K562 (cell line): ENCODE results near the gene MVP. TPM values are rescaled to one million over a fixed set of nuclear protein-coding genes. Genes with fewer than 3 reads are reported as not detected.

ENCODE experiments used
- FOXK2 ChIP-seq, 2 experiments: fragments of 450-650 bp; IDR thresholded peaks in 1 of 2; conservative IDR thresholded peaks in 1 of 2; 2 replicates each; pipeline ENCODE4 v1.6.1; 2016; ENCODE audit warnings: low read depth in 2 of 2, mild to moderate bottlenecking in 1 of 2
- FOXM1 ChIP-seq, 2 experiments: fragments of 450-650 bp in 1 of 2; sonication (generic) in 1 of 2; formaldehyde crosslinking in 1 of 2; IDR thresholded peaks; 2 replicates each; pipeline versions ENCODE4 v1.6.1 to v1.9.0; 2017 to 2022; ENCODE audit warnings: low read depth in 2 of 2, mild to moderate bottlenecking in 2 of 2, missing genetic modification reagents in 1 of 2, moderate library complexity in 1 of 2
- GTF2B ChIP-seq: IDR thresholded peaks from 2 replicates; pipeline ENCODE4 v1.6.1; 2011; ENCODE audit not compliant: insufficient read length; ENCODE audit errors: extremely low read depth
- HCFC1 ChIP-seq: IDR thresholded peaks from 2 replicates; pipeline ENCODE4 v1.6.1; 2012; ENCODE audit warnings: low read depth, low read length, improper control_type of control experiment
- HDAC8 ChIP-seq: fragments of 450-650 bp; IDR thresholded peaks from 2 replicates; pipeline ENCODE4 v1.6.1; 2016; ENCODE audit warnings: mild to moderate bottlenecking, missing genetic modification characterization, moderate library complexity, missing compliant biosample characterization
- HEY1 ChIP-seq: fragments of 250-450 bp; sonication (Bioruptor Pico); IDR thresholded peaks from 2 replicates; pipeline ENCODE4 v1.5.0; 2020; ENCODE audit warnings: mild to moderate bottlenecking, moderate library complexity, borderline replicate concordance
- HOMEZ ChIP-seq: fragments of 250-450 bp; sonication (Bioruptor Pico); IDR thresholded peaks from 2 replicates; pipeline ENCODE4 v1.4.0; 2020; ENCODE audit warnings: mild to moderate bottlenecking, moderate library complexity
- IRF2 ChIP-seq: sonication (generic); formaldehyde crosslinking; IDR thresholded peaks from 2 replicates; pipeline ENCODE4 v1.8.1; 2022; ENCODE audit warnings: mild to moderate bottlenecking, missing genetic modification reagents
- KHSRP ChIP-seq: fragments of 450-650 bp; IDR thresholded peaks from 2 replicates; pipeline ENCODE4 v1.6.1; 2017
- LEF1 ChIP-seq: fragments of 450-650 bp; IDR thresholded peaks from 2 replicates; pipeline ENCODE4 v1.6.1; 2016; ENCODE audit warnings: mild to moderate bottlenecking
- PATZ1 ChIP-seq: fragments of 250-450 bp; sonication (Bioruptor Pico); IDR thresholded peaks from 2 replicates; pipeline ENCODE4 v1.5.0; 2020; ENCODE audit warnings: mild to moderate bottlenecking, borderline replicate concordance
- PCBP2 ChIP-seq: fragments of 200-400 bp; formaldehyde crosslinking; IDR thresholded peaks from 2 replicates; pipeline ENCODE4 v1.6.1; 2018; ENCODE audit warnings: low read length, low read depth, mild to moderate bottlenecking, moderate library complexity; ENCODE audit not compliant: poor library complexity, severe bottlenecking
- POLR2B ChIP-seq: fragments of 450-650 bp; IDR thresholded peaks from 2 replicates; pipeline ENCODE4 v1.6.1; 2018; ENCODE audit warnings: low read depth; ENCODE audit not compliant: partially characterized antibody
- SIN3A ChIP-seq, 2 experiments: fragments of 150-350 bp in 1 of 2; IDR thresholded peaks; 2 replicates each; pipeline ENCODE4 v1.6.1; 2011 to 2016; ENCODE audit warnings: borderline replicate concordance in 2 of 2, low read depth in 2 of 2, low read length in 2 of 2, mild to moderate bottlenecking in 2 of 2, moderate library complexity in 2 of 2; ENCODE audit not compliant: control insufficient read depth in 1 of 2
- STAG1 ChIP-seq: sonication (generic); formaldehyde crosslinking; IDR thresholded peaks from 2 replicates; pipeline ENCODE4 v1.5.0; 2020; ENCODE audit warnings: missing genetic modification reagents, borderline replicate concordance
- VEZF1 ChIP-seq: fragments of 200-800 bp; sonication (Bioruptor generic); IDR thresholded peaks from 2 replicates; pipeline ENCODE4 v1.6.1; 2017; ENCODE audit warnings: missing genetic modification characterization, missing compliant biosample characterization
- ZNF121 ChIP-seq: sonication (generic); formaldehyde crosslinking; conservative IDR thresholded peaks from 2 replicates; pipeline ENCODE4 v1.8.0; 2022; ENCODE audit warnings: missing genetic modification reagents
- ZNF785 ChIP-seq: fragments of 250-450 bp; sonication (Bioruptor Pico); IDR thresholded peaks from 2 replicates; pipeline ENCODE4 v1.4.0; 2020; ENCODE audit warnings: mild to moderate bottlenecking
- polyA plus RNA-seq, 8 experiments: library from polyadenylated mRNA; depleted of rRNA in 4 of 8; stranded (reverse) in 5 of 8; unstranded in 3 of 8; fragments of >200 nt; fragmentation: Nextera tagmentation in 2 of 8; fragmentation: Illumina TruSeq in 1 of 8; extraction: Ambion mirVana in 2 of 8; extraction: Trizol in 1 of 8; gene quantifications; 2 replicates each; pipeline versions ENCODE4 v1.2.1 to v1.2.3, GENCODE V29; 2011 to 2014; ENCODE audit warnings: inconsistent platforms in 1 of 8, missing spikeins in 1 of 8
- total RNA-seq, 7 experiments: library from RNA; depleted of rRNA in 6 of 7; stranded (reverse); fragments of >200 nt in 6 of 7; fragmentation: Illumina TruSeq in 2 of 7; extraction: Trizol in 2 of 7; gene quantifications; 2 replicates each; pipeline versions ENCODE4 v1.2.1 to v1.2.3, GENCODE V29; 2011 to 2021; ENCODE audit warnings: low replicate concordance in 1 of 7

MVP gene
- total and polyA plus RNA-seq, 9 of the 15 experiments (the other 6 are each of a cell fraction or from before 2014, with no cell fraction given): 0.39 to 1.9 (median 0.76) TPM; not detected in 2

- TF ChIP-seq GTF2B: no peak
- TF ChIP-seq PATZ1 (CRISPR knock-in tag): no peak
- TF ChIP-seq STAG1: no peak
- peak; percentile 55; the same call in 1 of the 2 replicates for TF ChIP-seq HDAC8 (tag)
- TF ChIP-seq FOXM1 (IDR thresholded peaks at IDR 0.05; ENCODE audit: low read depth): no peak
- peak; percentile 78; the same call in 1 of the 2 replicates for TF ChIP-seq FOXM1 (CRISPR knock-in tag; IDR thresholded peaks at IDR 0.05; ENCODE audit: low read depth)
- no peak for TF ChIP-seq ZNF785 (CRISPR knock-in tag)
- peak; percentile 62 for TF ChIP-seq ZNF121
- TF ChIP-seq HOMEZ (CRISPR knock-in tag): no peak
- TF ChIP-seq VEZF1: peak; percentile 64
- TF ChIP-seq FOXK2 (conservative IDR thresholded peaks at IDR 0.05 in 1 of 2, IDR thresholded peaks at IDR 0.05 in 1 of 2; ENCODE audit: low read depth in 2 of 2): peak; percentile 59 to 81; a peak in 3 of 4 replicates
- TF ChIP-seq SIN3A (IDR thresholded peaks at IDR 0.05; ENCODE audit: borderline replicate concordance in 2 of 2, control insufficient read depth in 1 of 2, low read depth in 2 of 2, low read length in 2 of 2): peak; percentile 49 to 81; a peak in 2 of 4 replicates
- TF ChIP-seq IRF2 (CRISPR knock-in tag): no peak
- peak; percentile 93 for TF ChIP-seq HCFC1
- no peak for TF ChIP-seq PCBP2
- no peak for TF ChIP-seq KHSRP
- no peak for TF ChIP-seq HEY1 (CRISPR knock-in tag)
- peak; percentile 37; the same call in 1 of the 2 replicates for TF ChIP-seq LEF1
- peak; percentile 92 for TF ChIP-seq POLR2B
These were observed 4.2 kb upstream of the MVP start, which contains the start of gene PAGR1 (continued) for GRCh38 chr16:29815793-29816693.
